B cell (primary cell): ENCODE measurements around the gene OR9G1.

ENCODE experiments used
- EZH2 ChIP-seq: IDR thresholded peaks from 2 replicates; pipeline ENCODE4 v1.6.1; 2012; ENCODE audit warnings: borderline replicate concordance, low read depth, mild to moderate bottlenecking, moderate library complexity, low read length; ENCODE audit not compliant: insufficient read depth, poor library complexity, severe bottlenecking
- TF ChIP-seq, protein P1 (sequence below): fragments of 200-600 bp; IDR thresholded peaks from one replicate; pipeline ENCODE4 v1.8.0; 2022; ENCODE audit warnings: antibody characterized with exemption, mild to moderate bottlenecking

DNA sequence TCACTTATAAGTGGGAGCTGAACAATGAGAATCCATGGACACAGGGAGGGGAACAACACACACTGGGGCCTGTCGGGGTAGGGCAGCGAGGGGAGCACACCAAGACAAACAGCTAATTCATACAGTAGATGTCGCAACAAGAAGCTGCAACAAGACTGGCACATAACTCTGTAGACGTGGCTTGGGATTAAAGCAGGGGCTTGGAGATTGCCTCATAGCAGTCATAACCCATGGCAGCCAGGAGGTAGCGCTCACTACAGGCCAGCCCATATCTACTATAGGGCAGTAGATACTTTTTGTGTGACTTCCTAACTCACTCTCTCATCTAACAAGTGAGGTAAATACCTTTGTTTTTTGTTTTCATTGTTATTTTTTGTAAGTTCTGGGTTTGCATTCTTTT is 51.3 kb downstream of the OR9G1 start:
- TF ChIP-seq, protein P1, sequence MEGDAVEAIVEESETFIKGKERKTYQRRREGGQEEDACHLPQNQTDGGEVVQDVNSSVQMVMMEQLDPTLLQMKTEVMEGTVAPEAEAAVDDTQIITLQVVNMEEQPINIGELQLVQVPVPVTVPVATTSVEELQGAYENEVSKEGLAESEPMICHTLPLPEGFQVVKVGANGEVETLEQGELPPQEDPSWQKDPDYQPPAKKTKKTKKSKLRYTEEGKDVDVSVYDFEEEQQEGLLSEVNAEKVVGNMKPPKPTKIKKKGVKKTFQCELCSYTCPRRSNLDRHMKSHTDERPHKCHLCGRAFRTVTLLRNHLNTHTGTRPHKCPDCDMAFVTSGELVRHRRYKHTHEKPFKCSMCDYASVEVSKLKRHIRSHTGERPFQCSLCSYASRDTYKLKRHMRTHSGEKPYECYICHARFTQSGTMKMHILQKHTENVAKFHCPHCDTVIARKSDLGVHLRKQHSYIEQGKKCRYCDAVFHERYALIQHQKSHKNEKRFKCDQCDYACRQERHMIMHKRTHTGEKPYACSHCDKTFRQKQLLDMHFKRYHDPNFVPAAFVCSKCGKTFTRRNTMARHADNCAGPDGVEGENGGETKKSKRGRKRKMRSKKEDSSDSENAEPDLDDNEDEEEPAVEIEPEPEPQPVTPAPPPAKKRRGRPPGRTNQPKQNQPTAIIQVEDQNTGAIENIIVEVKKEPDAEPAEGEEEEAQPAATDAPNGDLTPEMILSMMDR = no peak
- TF ChIP-seq EZH2 = no peak
